Activated CD8-positive, alpha-beta T cell treated with anti-CD3 and anti-CD28 coated beads, Interleukin-2, amount 10 ng/mL, durations not matched to agents 7 days and 5 days (primary cell): ENCODE measurements around the gene CERS6. TPM values are rescaled to one million over a fixed set of nuclear protein-coding genes. Genes with fewer than 3 reads are reported as not detected.

Source experiments
- ATAC-seq: fragments of 150-1000 bp; cut with Tn5 transposase; one replicate; pipeline ENCODE4 v1.10.0; 2021; ENCODE audit warnings: moderate library complexity
- CTCF ChIA-PET: fragments of 350-600 bp; sonication (Branson Sonifier 250); formaldehyde crosslinking; loops from one replicate; lab custom pipeline; 2021; ENCODE audit warnings: antibody characterized with exemption; lab: Charles Lee
- POLR2A ChIA-PET: fragments of 350-600 bp; sonication (Branson Sonifier 250); formaldehyde crosslinking; loops from one replicate; lab custom pipeline; 2021; ENCODE audit warnings: antibody characterized with exemption; lab: Charles Lee
- DNase-seq: peaks from one replicate; pipeline ENCODE4 v3.0.0-alpha.2; 2020
- H3K27ac Mint-ChIP-seq: one replicate; pipeline ENCODE4 v1.8.0; 2021; ENCODE audit warnings: mild to moderate bottlenecking, mixed read lengths
- H3K27me3 Mint-ChIP-seq: one replicate; pipeline ENCODE4 v1.8.0; 2021; ENCODE audit warnings: low read depth, mixed read lengths
- H3K36me3 Mint-ChIP-seq: one replicate; pipeline ENCODE4 v1.8.0; 2021; ENCODE audit warnings: low read depth, mixed read lengths
- H3K4me1 Mint-ChIP-seq: one replicate; pipeline ENCODE4 v1.8.0; 2021; ENCODE audit warnings: low read depth, mixed read lengths
- H3K4me3 Mint-ChIP-seq: one replicate; pipeline ENCODE4 v1.8.0; 2021; ENCODE audit warnings: mild to moderate bottlenecking, mixed read lengths
- H3K9me3 Mint-ChIP-seq: one replicate; pipeline ENCODE4 v1.8.0; 2022; ENCODE audit warnings: mixed read lengths; ENCODE audit not compliant: insufficient read depth
- total RNA-seq, 2 experiments: library from RNA; stranded (reverse); gene quantifications; one replicate each; pipeline ENCODE4 v1.2.3, GENCODE V29; 2021

The CERS6 gene
- total RNA-seq, 2 experiments from 2014 or later: 13.1 to 14.5 TPM

DNA sequence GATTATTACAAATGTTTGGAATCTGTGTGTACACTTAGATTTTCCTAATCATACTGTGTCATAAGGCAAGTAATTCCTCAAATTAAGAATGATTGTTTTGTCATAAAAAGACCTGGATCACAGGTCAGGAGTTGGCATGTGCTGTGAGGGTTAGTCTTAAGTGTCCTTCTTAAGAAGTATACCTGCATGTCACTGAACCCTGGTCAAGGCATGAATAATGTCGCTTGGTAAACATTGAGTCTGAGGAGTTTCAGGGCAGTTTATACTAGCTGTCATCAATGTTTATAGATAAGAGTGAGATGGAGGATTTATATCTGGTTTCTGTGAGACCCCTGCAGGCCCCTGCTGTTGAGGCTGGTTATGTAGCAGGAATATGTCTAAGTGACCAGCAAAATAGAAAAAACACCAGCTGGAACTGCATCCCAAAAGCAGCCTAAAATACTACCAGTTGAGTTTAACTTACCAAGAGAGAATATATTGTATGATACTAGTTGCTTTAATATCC is 234.4 kb downstream of the CERS6 start:
- Mint-ChIP-seq H3K4me1 (no peaks in the 10 kb centered on the region), H3K27ac (no peak overlapping the region), H3K27me3 (no peaks in the 10 kb centered on the region), H3K36me3 (peaks cover 4% of the 10 kb centered on the region), H3K9me3 (no peaks in the 10 kb centered on the region), H3K4me3 (no peak overlapping the region)
- DNase-seq (no peak), ATAC-seq (no peak)
- ChIA-PET CTCF (interaction anchor here (0.7 to 1.0 kb wide), 3 partner anchors 201 to 354 kb away, joined by 3 to 4 read pairs (median 3); no protein-coding TSS in a partner anchor), POLR2A (no interaction called here)

DNA sequence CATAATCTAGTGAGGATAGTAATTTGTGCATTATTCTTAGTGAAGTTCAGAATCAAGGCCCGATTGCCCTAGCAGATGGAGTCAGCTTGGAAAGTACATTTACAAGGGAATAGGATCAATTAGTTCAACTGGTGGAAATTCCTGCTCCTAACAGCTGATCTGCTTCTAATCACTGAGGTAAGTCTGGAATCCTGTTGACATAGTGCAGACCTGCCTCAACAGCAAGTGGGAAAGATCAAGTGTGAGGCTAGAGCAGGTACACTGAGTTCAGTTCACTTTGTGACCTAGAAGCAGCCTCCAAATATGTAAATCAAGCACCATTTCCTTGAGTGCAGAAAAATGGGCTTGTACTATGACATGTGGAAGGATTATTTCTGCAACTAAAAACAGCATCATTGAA is 235.1 kb downstream of the CERS6 start:
- Mint-ChIP-seq H3K36me3 (peaks cover 8% of the 10 kb centered on the region), H3K27me3 (no peaks in the 10 kb centered on the region), H3K4me3 (no peak overlapping the region), H3K27ac (no peak overlapping the region), H3K9me3 (no peaks in the 10 kb centered on the region), H3K4me1 (no peaks in the 10 kb centered on the region)
- ChIA-PET CTCF (interaction anchor here (0.8 to 1.2 kb wide), 3 partner anchors 19 to 345 kb away, joined by 3 to 4 read pairs (median 3); no protein-coding TSS in a partner anchor), POLR2A (no interaction called here)
- ATAC-seq (no peak), DNase-seq (no peak)

DNA sequence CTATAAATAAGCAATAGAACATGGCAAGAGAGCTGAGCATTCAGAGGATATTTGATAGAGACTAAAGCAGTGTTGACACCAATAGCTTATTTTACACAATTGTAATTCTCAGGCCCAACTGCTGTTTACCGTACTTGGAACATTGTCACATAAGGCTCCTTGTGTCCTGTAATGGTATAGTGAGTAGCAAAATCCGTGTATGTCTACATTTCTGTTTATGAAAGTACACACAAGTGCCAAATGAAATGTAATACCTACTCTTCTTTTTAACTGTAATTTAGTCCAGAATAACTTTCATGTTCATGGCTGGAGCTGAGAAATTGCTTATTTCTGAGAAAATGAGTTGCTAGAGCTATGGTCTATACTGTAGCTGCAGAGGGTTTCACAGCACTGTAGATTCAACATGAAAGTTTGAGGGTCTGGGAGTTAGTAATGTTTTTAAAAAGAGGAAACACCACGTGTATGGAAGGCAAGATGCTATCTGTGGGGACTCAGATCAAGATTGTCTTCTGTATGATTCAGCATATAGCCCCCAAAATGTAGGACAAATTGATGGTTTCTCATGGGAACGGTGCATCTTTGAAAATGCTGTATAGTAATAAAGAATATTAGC is 236.2 kb downstream of the CERS6 start:
- Mint-ChIP-seq H3K9me3 (no peaks in the 10 kb centered on the region), H3K27me3 (no peaks in the 10 kb centered on the region), H3K4me3 (no peak overlapping the region), H3K4me1 (no peaks in the 10 kb centered on the region), H3K27ac (no peak overlapping the region), H3K36me3 (peaks cover 13% of the 10 kb centered on the region)
- POLR2A ChIA-PET: no interaction called here
- DNase-seq: no peak
- ATAC-seq: no peak
- CTCF ChIA-PET: interaction anchor here (1.2 to 1.3 kb wide), 2 partner anchors 20 to 346 kb away, joined by 3 to 5 read pairs; no protein-coding TSS in a partner anchor

DNA sequence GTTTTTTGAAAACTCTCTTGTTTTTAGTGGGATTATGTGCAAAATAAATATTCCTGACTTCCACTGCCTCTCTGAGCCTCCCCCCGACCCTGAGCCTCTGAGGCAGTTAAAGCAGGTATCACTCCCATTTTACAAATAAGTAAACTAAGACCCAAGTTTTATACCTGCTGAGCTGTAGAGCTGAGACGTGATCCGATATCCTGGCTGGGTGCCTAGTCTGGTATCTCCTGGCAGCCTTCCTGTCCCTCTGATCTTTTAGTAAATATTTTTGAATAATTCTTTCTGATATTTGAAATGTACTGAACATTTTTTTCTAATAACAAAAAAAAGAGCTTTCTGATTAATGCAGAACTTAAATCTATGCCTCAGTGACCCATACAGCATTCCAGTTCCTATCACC is 238.1 kb downstream of the CERS6 start:
- Mint-ChIP-seq H3K9me3 (no peaks in the 10 kb centered on the region), H3K4me1 (no peaks in the 10 kb centered on the region), H3K4me3 (no peak overlapping the region), H3K36me3 (peaks cover 18% of the 10 kb centered on the region), H3K27me3 (no peaks in the 10 kb centered on the region), H3K27ac (no peak overlapping the region)
- ChIA-PET CTCF (interaction anchor here (3.5 kb wide), 1 partner anchor 12 kb away, joined by 10 read pairs; no protein-coding TSS in a partner anchor), POLR2A (no interaction called here)
- no peak for ATAC-seq
- no peak for DNase-seq

DNA sequence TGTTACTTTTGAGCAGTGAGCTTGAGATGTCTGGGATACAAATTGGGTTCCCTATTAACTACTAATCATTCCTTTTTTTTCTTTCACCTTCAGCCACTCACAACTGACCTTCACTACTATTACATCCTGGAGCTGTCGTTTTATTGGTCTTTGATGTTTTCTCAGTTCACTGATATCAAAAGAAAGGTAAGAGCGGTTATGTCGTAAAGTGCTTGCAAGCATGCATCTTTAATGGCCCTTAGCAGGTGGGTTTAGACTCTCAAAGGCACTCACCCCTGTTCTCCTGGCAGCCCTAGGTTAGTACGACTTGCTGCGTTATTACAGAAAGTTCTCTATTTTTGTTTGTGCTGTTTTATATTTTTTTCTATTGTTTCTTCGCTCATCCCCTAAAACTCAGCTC is 238.8 kb downstream of the CERS6 start:
- no peak for ATAC-seq
- peaks cover 18% of the 10 kb centered on the region for H3K36me3 Mint-ChIP-seq
- H3K27ac Mint-ChIP-seq: no peak overlapping the region
- no peak for DNase-seq
- POLR2A ChIA-PET: no interaction called here
- no peaks in the 10 kb centered on the region for H3K4me1 Mint-ChIP-seq
- H3K9me3 Mint-ChIP-seq: no peaks in the 10 kb centered on the region
- CTCF ChIA-PET: interaction anchor here (3.5 kb wide), 1 partner anchor 11 kb away, joined by 10 read pairs; no protein-coding TSS in a partner anchor
- no peaks in the 10 kb centered on the region for H3K27me3 Mint-ChIP-seq
- no peak overlapping the region for H3K4me3 Mint-ChIP-seq

DNA sequence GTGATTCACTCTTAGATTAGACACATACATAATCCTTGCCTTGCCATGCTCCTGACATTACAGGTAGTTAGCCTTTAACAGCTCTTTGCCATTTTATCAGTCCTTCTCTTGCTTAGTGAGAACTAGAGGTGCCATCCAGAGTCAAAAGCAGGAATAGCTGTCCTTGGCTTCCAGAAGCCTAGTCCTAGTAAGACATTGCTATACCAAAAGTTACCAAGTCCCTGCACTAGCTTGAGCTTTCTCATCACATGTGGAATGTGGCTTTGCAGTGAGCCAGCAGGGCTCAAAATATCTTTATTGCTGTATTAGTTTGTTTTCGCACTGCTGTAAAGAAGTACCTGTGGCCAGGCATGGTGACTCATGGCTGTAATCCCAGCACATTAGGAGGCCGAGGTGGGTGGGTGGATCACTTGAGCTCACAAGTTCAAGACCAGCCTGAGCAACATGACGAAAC is 241.6 kb downstream of the CERS6 start:
- no peaks in the 10 kb centered on the region for H3K9me3 Mint-ChIP-seq
- no peak overlapping the region for H3K4me3 Mint-ChIP-seq
- H3K27ac Mint-ChIP-seq: no peak overlapping the region
- ATAC-seq (no peak), DNase-seq (no peak)
- ChIA-PET CTCF (interaction anchor here (1.2 to 3.5 kb wide), 3 partner anchors 8 to 11 kb away, joined by 3 to 10 read pairs (median 4); no protein-coding TSS in a partner anchor), POLR2A (no interaction called here)
- H3K36me3 Mint-ChIP-seq: peaks cover 14% of the 10 kb centered on the region
- H3K27me3 Mint-ChIP-seq: no peaks in the 10 kb centered on the region
- no peaks in the 10 kb centered on the region for H3K4me1 Mint-ChIP-seq

DNA sequence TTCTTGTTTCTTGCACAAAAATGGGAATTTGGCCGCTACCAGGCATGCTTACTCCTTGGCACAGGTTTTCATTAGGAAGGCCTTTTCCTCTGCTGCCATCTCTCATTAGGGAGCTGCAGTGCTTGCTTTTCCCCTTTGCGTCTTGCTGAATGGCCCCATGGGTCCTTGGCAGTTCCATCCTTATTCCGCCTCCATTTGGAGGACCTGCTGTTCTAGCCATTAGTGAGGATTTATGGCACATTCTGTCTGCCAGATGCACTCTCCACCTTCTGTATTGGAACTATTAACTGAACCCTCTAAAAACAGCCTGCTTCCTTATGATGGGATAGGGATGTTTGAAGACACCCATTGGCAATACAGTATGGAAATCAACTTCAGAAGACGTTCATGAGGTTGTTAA is 242.9 kb downstream of the CERS6 start:
- POLR2A ChIA-PET: no interaction called here
- H3K4me3 Mint-ChIP-seq: no peak overlapping the region
- H3K27ac Mint-ChIP-seq: no peak overlapping the region
- no peaks in the 10 kb centered on the region for H3K27me3 Mint-ChIP-seq
- no peak for ATAC-seq
- H3K4me1 Mint-ChIP-seq: peaks cover 4% of the 10 kb centered on the region
- H3K9me3 Mint-ChIP-seq: no peaks in the 10 kb centered on the region
- no peak for DNase-seq
- H3K36me3 Mint-ChIP-seq: peaks cover 14% of the 10 kb centered on the region
- CTCF ChIA-PET: no interaction called here

DNA sequence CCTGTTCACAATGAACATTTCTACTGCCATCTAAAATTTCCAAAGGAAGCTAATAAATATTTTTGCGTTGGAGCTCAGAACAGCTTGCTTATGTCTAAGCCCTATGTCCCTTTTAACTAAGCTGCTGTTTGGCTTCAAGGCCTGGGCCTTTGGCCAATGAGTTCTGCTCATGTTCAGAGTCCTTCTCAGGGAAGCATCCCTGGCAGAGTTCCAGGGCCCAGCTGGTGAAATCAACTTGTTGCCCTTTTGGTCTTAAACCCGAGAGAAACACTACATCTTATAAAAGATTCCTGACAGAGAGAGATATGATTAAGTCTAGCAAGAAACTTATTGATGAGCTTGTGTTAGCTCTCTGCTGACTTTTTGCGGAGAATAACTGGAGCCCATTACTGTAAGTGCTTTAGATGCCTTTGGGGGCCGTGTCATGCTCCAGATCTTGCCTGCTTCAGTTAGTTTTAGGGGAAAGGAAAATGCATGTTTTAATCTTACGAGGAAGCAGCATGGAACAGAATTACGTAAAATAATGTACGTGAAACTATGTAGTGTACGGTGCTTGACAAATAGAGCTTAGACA is 243.9 kb downstream of the CERS6 start:
- CTCF ChIA-PET: interaction anchor here (0.9 to 1.1 kb wide), 2 partner anchors 12 to 223 kb away, joined by 3 read pairs; no protein-coding TSS in a partner anchor
- Mint-ChIP-seq H3K27ac (no peak overlapping the region), H3K27me3 (no peaks in the 10 kb centered on the region), H3K4me1 (peaks cover 4% of the 10 kb centered on the region), H3K4me3 (no peak overlapping the region), H3K9me3 (no peaks in the 10 kb centered on the region), H3K36me3 (peaks cover 14% of the 10 kb centered on the region)
- DNase-seq (no peak), ATAC-seq (no peak)
- POLR2A ChIA-PET: no interaction called here

DNA sequence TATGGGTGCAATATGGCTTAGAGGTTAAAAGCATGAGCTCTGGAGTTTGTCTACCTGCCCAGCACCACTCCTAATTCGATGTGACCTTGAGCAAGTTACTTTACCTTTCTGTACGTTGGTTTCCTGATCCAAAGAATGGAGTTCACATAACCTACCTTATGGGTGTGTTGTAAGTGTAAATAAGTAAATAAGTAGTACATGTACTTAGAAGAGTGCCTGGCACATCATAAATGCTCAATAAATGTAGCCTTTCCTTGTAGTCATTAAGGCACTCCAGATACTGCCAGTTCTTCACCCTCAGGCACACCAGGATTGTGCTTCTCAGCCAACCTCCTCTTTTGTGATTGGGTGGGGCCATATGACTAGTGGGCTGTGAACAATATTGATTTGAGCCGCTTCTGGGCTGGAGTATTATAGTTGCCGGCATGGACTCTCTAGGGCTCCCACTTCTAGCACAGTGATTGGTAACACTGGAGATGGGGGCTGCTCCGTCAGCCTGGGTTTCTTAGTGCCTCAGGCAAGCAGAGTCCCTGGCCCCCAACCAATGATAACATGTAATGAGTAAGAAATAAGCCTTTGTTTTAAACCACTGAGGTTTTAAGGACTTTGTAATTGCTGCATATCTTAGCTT is 244.7 kb downstream of the CERS6 start:
- POLR2A ChIA-PET: no interaction called here
- H3K4me3 Mint-ChIP-seq: no peak overlapping the region
- H3K36me3 Mint-ChIP-seq: peaks cover 11% of the 10 kb centered on the region
- H3K27ac Mint-ChIP-seq: no peak overlapping the region
- CTCF ChIA-PET: no interaction called here
- H3K27me3 Mint-ChIP-seq: no peaks in the 10 kb centered on the region
- no peaks in the 10 kb centered on the region for H3K9me3 Mint-ChIP-seq
- ATAC-seq: no peak
- peaks cover 4% of the 10 kb centered on the region for H3K4me1 Mint-ChIP-seq
- DNase-seq: no peak

DNA sequence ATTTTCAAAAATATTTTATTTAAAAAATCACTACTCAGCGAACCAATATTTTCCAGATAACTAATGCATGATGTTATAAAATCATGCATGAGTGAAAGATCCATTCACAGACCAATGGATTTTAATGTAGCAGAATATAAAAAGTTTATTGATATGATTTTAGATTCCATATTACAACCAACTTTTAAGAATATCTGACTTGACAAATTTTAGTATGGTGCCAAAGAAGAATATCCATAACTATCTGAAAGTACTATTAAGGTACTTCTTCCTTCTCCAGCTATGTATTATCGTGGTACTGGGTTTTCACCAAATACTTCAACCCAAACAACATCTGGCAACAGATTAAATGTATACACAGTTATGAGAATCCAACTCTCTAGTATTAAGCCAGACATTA is 246.5 kb downstream of the CERS6 start:
- CTCF ChIA-PET: interaction anchor here (1.2 kb wide), 1 partner anchor 55 kb away, joined by 3 read pairs; no protein-coding TSS in a partner anchor
- ATAC-seq (no peak), DNase-seq (no peak)
- no peak overlapping the region for H3K4me3 Mint-ChIP-seq
- POLR2A ChIA-PET: no interaction called here
- no peaks in the 10 kb centered on the region for H3K9me3 Mint-ChIP-seq
- peaks cover 4% of the 10 kb centered on the region for H3K4me1 Mint-ChIP-seq
- no peaks in the 10 kb centered on the region for H3K27me3 Mint-ChIP-seq
- H3K36me3 Mint-ChIP-seq: peaks cover 3% of the 10 kb centered on the region
- H3K27ac Mint-ChIP-seq: no peak overlapping the region

DNA sequence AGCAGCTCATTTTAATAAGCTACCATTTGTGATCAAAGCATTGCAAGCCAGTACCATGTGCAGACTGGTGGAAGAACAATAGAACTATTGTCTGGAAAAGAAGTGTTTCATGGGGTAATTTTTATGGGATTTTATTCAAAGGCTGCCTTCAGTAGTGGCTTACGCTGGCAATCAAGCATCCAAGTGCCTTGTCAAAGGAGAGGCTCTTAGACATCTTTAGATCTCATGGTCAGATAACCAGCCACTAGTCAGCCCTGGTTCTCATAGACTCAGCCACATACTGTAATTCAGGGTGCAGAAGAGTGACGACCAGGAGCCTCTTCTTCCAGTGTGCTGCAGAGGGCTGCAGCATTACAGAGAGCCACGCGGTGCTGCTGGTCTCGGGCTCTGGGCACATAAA is 247.9 kb downstream of the CERS6 start:
- ATAC-seq (no peak), DNase-seq (no peak)
- Mint-ChIP-seq H3K4me1 (peaks cover 4% of the 10 kb centered on the region), H3K9me3 (no peaks in the 10 kb centered on the region), H3K4me3 (no peak overlapping the region), H3K27me3 (no peaks in the 10 kb centered on the region), H3K27ac (no peak overlapping the region), H3K36me3 (no peaks in the 10 kb centered on the region)
- ChIA-PET POLR2A (no interaction called here), CTCF (interaction anchor here (0.5 to 6.3 kb wide), 3 partner anchors 14 to 358 kb away, joined by 3 to 50 read pairs (median 3); no protein-coding TSS in a partner anchor)
